ENCODE results near the gene LILRB2.
"Not testable (repeated sequence)": the region's sequence is repeated elsewhere in the genome, so short reads cannot be mapped to it uniquely, and the experiment has no call there.

Gene LILRB2

GRCh38 chr19:54302257-54302656, 21.3 kb upstream of the LILRB2 start:
- no peak for DNase-seq

DNA sequence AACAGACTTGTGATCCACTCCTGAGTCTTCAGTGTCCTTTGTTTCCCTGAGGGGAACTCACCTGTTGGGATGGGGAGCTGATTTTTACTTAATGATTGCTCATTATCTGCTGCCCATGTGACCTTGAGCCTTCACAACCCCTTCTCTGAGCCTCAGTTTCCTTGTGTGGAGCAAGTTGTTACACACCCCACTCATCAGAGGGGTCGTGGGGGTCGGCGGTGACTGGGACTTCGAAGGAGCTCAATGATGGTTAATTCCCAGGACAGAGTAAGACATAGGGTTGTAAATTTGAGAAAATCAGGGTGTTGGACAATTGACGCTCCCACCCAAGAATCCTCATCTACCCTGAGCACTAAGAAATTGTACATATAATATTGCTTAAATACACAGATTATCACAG, 18.6 kb upstream of the LILRB2 start:
- no peak for DNase-seq

DNA sequence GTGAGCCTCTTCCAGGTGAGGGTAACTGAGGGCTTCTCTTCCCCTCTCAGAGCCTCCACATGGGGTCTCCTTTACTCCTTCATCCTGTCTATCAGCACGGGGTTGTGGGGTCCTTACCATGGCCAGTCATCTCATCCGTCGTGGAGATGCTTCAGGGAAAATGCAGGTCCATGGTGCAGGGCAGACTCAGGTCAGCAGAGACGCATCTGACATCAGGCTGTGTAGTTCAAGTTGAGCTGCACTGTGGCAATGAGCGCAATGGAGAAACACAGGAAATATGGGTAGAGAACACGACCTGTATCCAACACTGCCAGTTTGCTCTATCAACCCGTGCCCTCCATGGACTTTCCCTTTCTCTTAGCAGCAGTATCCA, 18.2 kb upstream of the LILRB2 start:
- no peak for DNase-seq

DNA sequence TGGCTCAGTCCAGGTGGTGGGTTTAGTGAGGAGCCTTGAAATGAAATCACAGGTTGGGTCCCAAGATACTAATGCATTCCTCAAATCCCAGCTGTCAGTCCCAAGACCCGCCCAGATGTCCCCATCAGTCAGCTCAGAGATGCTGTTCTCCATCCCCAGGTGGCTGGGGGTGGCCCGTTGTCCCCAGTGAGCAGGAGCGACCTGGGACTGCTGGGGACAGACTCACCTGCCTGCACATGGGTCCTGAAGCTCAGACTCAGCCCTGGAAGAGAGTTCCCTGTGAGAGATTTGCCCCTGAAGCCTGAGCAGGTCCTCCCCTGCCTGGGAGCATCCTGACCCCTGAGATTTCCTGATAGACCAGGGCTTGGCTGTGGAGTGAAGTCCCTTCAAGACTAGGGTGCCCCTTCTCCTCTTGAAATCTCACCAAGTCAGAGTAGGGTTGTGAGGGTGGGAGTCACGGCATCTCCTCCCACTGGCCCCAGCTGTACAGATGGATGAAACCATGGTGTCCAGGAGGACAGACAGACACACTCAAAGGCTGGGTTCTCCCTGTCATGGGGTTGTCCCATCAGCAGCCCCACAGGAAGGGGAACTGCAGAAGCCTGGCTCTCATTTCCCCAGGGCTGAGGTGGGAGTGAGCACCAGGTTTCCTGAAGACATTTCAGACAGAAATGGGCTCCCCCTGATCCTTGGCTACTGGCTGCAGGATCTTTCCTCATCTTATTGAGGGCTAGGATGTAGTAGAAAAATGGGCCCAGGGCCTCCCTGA, 17.6 kb upstream of the LILRB2 start:
- DNase-seq = no peak

- no peak for DNase-seq
Measured at GRCh38 chr19:54297759-54298305, 16.9 kb upstream of the LILRB2 start.

DNA sequence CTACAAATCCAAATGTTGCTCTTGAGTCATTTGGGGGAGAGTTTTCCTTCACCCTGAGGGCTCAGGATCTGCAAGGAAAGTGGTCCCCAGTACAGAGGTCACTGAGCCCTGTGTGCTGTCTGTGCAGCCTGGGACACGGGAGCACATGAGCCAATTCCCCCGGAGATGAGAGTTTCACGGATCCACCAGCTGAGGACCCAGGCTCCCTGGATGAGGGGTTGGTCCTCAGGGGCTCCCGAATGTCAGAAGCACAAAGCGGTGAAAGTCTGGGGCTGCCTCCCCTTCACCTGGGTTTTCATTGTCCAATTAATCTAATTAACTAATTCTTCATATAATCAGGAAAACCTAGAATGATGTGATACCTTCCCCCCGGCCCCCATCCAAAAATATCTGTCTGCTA, 13.6 kb upstream of the LILRB2 start:
- no peak for DNase-seq

GRCh38 chr19:54289160-54289559, 8.2 kb upstream of the LILRB2 start:
- DNase-seq = not testable (repeated sequence)

GRCh38 chr19:54287456-54287855, 6.5 kb upstream of the LILRB2 start:
- no peak for DNase-seq

- not testable (repeated sequence) for DNase-seq
Measured at GRCh38 chr19:54286283-54286682, 5.4 kb upstream of the LILRB2 start.

GRCh38 chr19:54285427-54286056, 4.6 kb upstream of the LILRB2 start:
- not testable (repeated sequence) for DNase-seq

DNA sequence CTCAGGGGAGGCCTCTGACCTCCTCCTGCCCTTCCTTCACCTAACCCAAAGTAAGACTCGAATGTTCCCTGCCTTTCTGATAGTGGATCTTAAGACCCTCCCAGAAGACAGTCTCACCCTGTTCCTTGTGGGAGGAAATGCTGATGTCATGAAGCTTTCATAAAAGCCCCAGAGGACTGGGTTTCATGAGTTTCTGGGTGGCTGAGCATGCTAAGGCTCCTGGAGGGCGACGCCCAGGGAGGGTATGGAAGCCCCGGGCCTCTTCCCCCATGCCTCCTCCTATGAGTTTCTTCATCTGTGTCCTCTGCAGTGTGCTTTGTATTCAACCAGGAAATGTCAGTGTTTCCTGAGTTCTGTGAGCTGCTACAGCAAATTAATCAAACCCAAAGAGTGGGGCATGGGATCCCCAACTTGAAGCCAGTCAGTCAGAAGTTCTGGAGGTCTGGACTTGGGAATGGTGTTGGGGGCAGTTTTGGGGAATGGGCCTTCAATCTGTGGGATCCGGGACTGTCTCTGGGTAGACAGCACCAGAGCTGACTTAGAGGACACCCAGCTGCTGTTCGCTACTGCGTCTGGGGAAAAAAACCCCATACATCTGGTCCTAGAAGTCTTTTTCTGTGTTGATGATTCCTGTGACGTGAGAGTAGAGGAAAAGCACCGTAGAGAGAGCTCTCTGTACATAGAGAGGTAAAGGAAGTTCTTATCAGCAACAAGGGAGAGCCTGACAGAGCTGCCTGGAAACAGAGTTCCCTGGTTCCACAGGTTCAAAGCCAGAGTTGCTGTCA, 2.0 kb upstream of the LILRB2 start:
- no peak for DNase-seq

DNA sequence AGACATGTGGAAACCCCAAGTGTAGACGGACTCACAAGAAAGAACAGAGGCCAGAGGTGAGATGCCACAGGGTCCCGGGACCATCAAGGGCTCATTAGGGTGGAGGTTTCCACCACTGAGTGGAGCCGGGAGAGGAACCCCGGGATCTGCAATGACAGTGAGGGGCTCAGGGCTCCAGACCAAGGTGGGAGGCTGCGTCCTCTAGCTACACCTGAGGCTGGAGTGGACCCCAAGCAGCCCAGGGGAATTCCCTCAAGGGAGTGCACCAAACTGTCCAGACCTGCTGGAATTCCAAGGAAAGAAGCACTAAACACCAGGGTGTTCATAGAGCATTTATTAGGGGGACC, 792 bp upstream of the LILRB2 start:
- not testable (repeated sequence) for DNase-seq

GRCh38 chr19:54280441-54280840, 469 bp downstream of the LILRB2 start:
- not testable (repeated sequence) for DNase-seq

- not testable (repeated sequence) for DNase-seq
Measured at GRCh38 chr19:54280025-54280424, 885 bp downstream of the LILRB2 start.

- DNase-seq = no peak
Measured at GRCh38 chr19:54279406-54279962, 1.4 kb downstream of the LILRB2 start.

- not testable (repeated sequence) for DNase-seq
Measured at GRCh38 chr19:54278571-54279195, 2.2 kb downstream of the LILRB2 start.

GRCh38 chr19:54278056-54278455, 2.9 kb downstream of the LILRB2 start:
- not testable (repeated sequence) for DNase-seq

DNA sequence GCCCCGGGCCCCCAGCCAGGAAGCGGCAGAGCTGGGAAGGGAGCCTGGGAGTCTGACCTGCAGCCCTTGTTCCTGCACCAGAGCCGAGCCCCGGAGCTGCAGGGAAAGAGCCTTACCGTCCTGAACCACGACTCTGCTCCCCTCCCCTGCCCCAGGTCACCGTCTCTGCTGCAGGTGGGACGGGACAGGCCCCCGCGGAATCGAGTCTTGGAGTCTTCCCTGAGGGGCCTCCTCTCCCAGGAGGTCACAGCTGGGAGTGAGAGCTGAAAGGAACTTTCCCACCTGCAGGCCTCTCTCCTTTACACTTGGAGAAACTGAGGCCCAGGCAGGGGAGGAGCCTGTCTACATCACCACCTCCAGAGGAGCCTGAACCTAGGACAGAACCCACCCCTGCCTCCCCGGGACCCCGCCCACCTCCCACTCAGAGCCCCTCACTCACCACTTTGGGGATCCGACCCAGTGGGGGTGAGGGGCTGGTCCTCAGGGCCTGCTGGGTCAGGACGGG, 3.7 kb downstream of the LILRB2 start:
- not testable (repeated sequence) for DNase-seq

GRCh38 chr19:54275951-54276350, 5.0 kb downstream of the LILRB2 start:
- DNase-seq = no peak

- DNase-seq = not testable (repeated sequence)
Measured at GRCh38 chr19:54274516-54274915, 6.4 kb downstream of the LILRB2 start.

DNA sequence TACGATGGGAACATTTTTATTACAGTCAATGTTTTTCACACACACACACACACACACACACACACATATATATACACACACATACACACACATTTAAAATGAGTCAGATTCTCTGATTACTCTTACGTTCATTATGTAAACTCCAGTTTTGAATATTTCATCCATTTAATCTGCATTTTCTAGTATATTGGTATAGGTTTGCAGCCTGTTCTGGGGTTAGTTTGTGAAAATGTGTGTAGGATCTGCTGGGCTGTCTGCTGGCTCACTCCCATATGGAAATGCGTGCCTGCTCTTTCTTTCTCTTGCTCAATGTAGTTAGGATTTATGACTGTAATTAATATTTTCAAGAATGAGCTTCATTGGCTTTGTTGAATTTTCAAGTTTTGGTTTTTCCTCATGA, 7.1 kb downstream of the LILRB2 start:
- no peak for DNase-seq

GRCh38 chr19:54272181-54272580, 8.7 kb downstream of the LILRB2 start:
- DNase-seq = not testable (repeated sequence)

DNA sequence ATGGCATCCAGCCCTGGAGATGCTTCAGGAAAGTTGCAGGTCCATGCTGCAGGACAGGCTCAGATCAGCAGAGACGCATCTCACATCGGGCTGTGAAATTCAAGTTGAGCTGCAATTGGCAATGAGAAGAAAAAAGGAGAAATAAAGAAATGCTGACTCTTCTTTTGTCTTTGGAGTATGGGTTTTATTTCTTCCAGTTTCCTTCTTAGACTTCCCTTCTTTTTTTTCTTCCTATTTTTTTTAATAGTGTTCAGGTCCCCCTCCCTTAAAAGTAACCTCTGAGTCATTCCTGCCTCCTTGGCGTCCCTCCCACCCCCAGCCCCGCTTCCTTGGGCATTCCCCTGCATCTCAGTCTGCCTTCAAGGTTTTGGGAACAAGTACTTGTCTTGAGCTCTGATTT, 9.3 kb downstream of the LILRB2 start:
- not testable (repeated sequence) for DNase-seq

All from stimulated activated CD4-positive, alpha-beta T cell treated with anti-CD3 and anti-CD28 coated beads, Interleukin-1b, Interleukin-23, amount 100 ng/mL, for 48 hours (primary cell).